K562 (cell line): ENCODE measurements around the gene SLC5A5. TPM values are rescaled to one million over a fixed set of nuclear protein-coding genes. Genes with fewer than 3 reads are reported as not detected.

Source experiments
- GTF2F1 ChIP-seq: IDR thresholded peaks from 2 replicates; pipeline ENCODE4 v1.6.1; 2011; ENCODE audit warnings: low read depth, low read length, improper control_type of control experiment
- HINFP ChIP-seq: fragments of 450-650 bp; conservative IDR thresholded peaks from 2 replicates; pipeline ENCODE4 v1.6.1; 2016; ENCODE audit warnings: missing genetic modification characterization, low read depth, mild to moderate bottlenecking, control low read depth, missing compliant biosample characterization
- HNRNPK ChIP-seq: fragments of 200-400 bp; formaldehyde crosslinking; IDR thresholded peaks from one replicate; pipeline ENCODE4 v1.6.1; 2018; ENCODE audit warnings: mild to moderate bottlenecking, low read depth, low read length; ENCODE audit not compliant: poor library complexity, severe bottlenecking
- KLF10 ChIP-seq: fragments of 250-450 bp; sonication (Bioruptor Pico); IDR thresholded peaks from 2 replicates; pipeline ENCODE4 v1.6.1; 2021; ENCODE audit warnings: matching md5 sums
- L3MBTL2 ChIP-seq: fragments of 450-650 bp; IDR thresholded peaks from 2 replicates; pipeline ENCODE4 v1.6.1; 2016; ENCODE audit warnings: mild to moderate bottlenecking, moderate library complexity
- NCOR1 ChIP-seq: fragments of 450-650 bp; IDR thresholded peaks from 2 replicates; pipeline ENCODE4 v1.6.1; 2016; ENCODE audit warnings: mild to moderate bottlenecking, moderate library complexity
- NR3C1 ChIP-seq: sonication (generic); formaldehyde crosslinking; IDR thresholded peaks from 2 replicates; pipeline ENCODE4 v1.8.1; 2022; ENCODE audit warnings: missing genetic modification reagents
- POU5F1 ChIP-seq: fragments of 150-350 bp; IDR thresholded peaks from 2 replicates; pipeline ENCODE4 v1.6.1; 2014; ENCODE audit warnings: borderline replicate concordance, low read length, low read depth, mild to moderate bottlenecking; ENCODE audit not compliant: partially characterized antibody
- THRA ChIP-seq: fragments of 450-650 bp; IDR thresholded peaks from 2 replicates; pipeline ENCODE4 v1.6.1; 2017; ENCODE audit warnings: mild to moderate bottlenecking, moderate library complexity
- ZNF217 ChIP-seq: sonication (generic); formaldehyde crosslinking; IDR thresholded peaks from 2 replicates; pipeline ENCODE4 v1.8.0; 2022; ENCODE audit warnings: mild to moderate bottlenecking, missing genetic modification reagents
- ZNF695 ChIP-seq: fragments of 450-650 bp; formaldehyde crosslinking; IDR thresholded peaks from 2 replicates; pipeline ENCODE4 v1.4.0; 2020; ENCODE audit warnings: mild to moderate bottlenecking, moderate library complexity
- polyA plus RNA-seq, 8 experiments: library from polyadenylated mRNA; depleted of rRNA in 4 of 8; stranded (reverse) in 5 of 8; unstranded in 3 of 8; fragments of >200 nt; fragmentation: Nextera tagmentation in 2 of 8; fragmentation: Illumina TruSeq in 1 of 8; extraction: Ambion mirVana in 2 of 8; extraction: Trizol in 1 of 8; gene quantifications; 2 replicates each; pipeline versions ENCODE4 v1.2.1 to v1.2.3, GENCODE V29; 2011 to 2014; ENCODE audit warnings: inconsistent platforms in 1 of 8, missing spikeins in 1 of 8
- total RNA-seq, 7 experiments: library from RNA; depleted of rRNA in 6 of 7; stranded (reverse); fragments of >200 nt in 6 of 7; fragmentation: Illumina TruSeq in 2 of 7; extraction: Trizol in 2 of 7; gene quantifications; 2 replicates each; pipeline versions ENCODE4 v1.2.1 to v1.2.3, GENCODE V29; 2011 to 2021; ENCODE audit warnings: low replicate concordance in 1 of 7
- TF ChIP-seq, protein P1 (sequence below): fragments of 200-400 bp; formaldehyde crosslinking; IDR thresholded peaks from 2 replicates; pipeline ENCODE4 v1.6.1; 2017; ENCODE audit warnings: mild to moderate bottlenecking, low read depth, low read length, moderate library complexity
- TF ChIP-seq, protein P2 (sequence below): sonication (generic); formaldehyde crosslinking; IDR thresholded peaks from 2 replicates; pipeline ENCODE4 v1.8.0; 2023; ENCODE audit warnings: missing genetic modification reagents, mild to moderate bottlenecking, borderline replicate concordance
- TF ChIP-seq, protein P3 (sequence below): fragments of 250-450 bp; sonication (Bioruptor Pico); IDR thresholded peaks from 2 replicates; pipeline ENCODE4 v1.5.0; 2020; ENCODE audit warnings: mild to moderate bottlenecking, borderline replicate concordance

SLC5A5 gene
- total and polyA plus RNA-seq, 9 of the 15 experiments (the other 6 are each of a cell fraction or from before 2014, with no cell fraction given): 0.10 to 0.73 (median 0.23) TPM

DNA sequence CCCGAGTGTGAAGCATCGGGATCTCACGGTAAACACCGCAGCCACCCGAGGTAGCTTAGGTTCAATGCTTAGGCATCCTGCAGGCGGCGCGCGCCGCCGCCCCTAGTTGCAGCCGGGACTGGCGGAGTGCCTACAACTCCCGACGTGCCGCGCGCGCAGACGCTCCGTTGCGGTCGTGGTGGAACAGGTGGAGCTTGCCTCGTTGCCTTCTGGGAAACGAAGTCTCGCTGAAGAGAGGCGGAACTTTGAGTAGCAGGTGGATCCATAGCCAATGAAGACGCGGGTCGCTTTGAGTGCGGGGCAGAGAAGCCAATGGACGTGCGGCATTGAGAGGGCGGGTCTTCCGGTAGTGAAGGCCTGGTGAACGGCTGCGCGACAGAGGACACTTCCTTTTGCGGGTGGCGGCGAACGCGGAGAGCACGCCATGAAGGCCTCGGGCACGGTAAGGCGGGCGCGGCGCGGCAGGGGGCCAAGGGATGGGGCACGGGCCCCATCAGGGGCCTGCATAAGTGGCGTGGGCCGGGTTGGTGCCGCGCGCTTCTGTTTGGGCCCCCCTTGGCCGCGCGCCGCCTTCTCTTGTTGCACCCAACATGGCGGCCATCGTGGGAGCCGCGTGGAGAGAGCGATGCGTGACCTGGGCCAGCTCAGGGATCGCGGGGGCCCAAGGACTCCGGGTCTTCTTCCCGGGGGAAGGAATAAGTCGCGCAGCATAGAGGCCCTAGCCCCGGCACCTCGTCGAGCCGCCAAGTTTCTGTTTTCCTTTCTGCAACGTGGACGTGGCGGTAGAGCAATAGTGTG lies 12.0 kb upstream of the SLC5A5 start, which contains the start of gene RPL18A (continued):
- TF ChIP-seq GTF2F1 (peak; percentile 94), ZNF217 (CRISPR knock-in tag) (no peak), POU5F1 (peak; percentile 46), NCOR1 (no peak), THRA (no peak), ZNF695 (CRISPR knock-in tag) (no peak), L3MBTL2 (peak; percentile 62), KLF10 (CRISPR knock-in tag) (no peak), HINFP (tag) (no peak), NR3C1 (CRISPR knock-in tag) (no peak), HNRNPK (no peak)
- TF ChIP-seq, protein P1, sequence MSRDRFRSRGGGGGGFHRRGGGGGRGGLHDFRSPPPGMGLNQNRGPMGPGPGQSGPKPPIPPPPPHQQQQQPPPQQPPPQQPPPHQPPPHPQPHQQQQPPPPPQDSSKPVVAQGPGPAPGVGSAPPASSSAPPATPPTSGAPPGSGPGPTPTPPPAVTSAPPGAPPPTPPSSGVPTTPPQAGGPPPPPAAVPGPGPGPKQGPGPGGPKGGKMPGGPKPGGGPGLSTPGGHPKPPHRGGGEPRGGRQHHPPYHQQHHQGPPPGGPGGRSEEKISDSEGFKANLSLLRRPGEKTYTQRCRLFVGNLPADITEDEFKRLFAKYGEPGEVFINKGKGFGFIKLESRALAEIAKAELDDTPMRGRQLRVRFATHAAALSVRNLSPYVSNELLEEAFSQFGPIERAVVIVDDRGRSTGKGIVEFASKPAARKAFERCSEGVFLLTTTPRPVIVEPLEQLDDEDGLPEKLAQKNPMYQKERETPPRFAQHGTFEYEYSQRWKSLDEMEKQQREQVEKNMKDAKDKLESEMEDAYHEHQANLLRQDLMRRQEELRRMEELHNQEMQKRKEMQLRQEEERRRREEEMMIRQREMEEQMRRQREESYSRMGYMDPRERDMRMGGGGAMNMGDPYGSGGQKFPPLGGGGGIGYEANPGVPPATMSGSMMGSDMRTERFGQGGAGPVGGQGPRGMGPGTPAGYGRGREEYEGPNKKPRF: no peak
- TF ChIP-seq, protein P2, sequence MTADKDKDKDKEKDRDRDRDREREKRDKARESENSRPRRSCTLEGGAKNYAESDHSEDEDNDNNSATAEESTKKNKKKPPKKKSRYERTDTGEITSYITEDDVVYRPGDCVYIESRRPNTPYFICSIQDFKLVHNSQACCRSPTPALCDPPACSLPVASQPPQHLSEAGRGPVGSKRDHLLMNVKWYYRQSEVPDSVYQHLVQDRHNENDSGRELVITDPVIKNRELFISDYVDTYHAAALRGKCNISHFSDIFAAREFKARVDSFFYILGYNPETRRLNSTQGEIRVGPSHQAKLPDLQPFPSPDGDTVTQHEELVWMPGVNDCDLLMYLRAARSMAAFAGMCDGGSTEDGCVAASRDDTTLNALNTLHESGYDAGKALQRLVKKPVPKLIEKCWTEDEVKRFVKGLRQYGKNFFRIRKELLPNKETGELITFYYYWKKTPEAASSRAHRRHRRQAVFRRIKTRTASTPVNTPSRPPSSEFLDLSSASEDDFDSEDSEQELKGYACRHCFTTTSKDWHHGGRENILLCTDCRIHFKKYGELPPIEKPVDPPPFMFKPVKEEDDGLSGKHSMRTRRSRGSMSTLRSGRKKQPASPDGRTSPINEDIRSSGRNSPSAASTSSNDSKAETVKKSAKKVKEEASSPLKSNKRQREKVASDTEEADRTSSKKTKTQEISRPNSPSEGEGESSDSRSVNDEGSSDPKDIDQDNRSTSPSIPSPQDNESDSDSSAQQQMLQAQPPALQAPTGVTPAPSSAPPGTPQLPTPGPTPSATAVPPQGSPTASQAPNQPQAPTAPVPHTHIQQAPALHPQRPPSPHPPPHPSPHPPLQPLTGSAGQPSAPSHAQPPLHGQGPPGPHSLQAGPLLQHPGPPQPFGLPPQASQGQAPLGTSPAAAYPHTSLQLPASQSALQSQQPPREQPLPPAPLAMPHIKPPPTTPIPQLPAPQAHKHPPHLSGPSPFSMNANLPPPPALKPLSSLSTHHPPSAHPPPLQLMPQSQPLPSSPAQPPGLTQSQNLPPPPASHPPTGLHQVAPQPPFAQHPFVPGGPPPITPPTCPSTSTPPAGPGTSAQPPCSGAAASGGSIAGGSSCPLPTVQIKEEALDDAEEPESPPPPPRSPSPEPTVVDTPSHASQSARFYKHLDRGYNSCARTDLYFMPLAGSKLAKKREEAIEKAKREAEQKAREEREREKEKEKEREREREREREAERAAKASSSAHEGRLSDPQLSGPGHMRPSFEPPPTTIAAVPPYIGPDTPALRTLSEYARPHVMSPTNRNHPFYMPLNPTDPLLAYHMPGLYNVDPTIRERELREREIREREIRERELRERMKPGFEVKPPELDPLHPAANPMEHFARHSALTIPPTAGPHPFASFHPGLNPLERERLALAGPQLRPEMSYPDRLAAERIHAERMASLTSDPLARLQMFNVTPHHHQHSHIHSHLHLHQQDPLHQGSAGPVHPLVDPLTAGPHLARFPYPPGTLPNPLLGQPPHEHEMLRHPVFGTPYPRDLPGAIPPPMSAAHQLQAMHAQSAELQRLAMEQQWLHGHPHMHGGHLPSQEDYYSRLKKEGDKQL: no peak
- TF ChIP-seq, protein P3, sequence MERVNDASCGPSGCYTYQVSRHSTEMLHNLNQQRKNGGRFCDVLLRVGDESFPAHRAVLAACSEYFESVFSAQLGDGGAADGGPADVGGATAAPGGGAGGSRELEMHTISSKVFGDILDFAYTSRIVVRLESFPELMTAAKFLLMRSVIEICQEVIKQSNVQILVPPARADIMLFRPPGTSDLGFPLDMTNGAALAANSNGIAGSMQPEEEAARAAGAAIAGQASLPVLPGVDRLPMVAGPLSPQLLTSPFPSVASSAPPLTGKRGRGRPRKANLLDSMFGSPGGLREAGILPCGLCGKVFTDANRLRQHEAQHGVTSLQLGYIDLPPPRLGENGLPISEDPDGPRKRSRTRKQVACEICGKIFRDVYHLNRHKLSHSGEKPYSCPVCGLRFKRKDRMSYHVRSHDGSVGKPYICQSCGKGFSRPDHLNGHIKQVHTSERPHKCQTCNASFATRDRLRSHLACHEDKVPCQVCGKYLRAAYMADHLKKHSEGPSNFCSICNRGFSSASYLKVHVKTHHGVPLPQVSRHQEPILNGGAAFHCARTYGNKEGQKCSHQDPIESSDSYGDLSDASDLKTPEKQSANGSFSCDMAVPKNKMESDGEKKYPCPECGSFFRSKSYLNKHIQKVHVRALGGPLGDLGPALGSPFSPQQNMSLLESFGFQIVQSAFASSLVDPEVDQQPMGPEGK: no peak
